H1 (cell line): ENCODE measurements around the gene XPO1. TPM values are rescaled to one million over a fixed set of nuclear protein-coding genes. Genes with fewer than 3 reads are reported as not detected.

Experiments used
- MAFK ChIP-seq: IDR thresholded peaks from 2 replicates; pipeline ENCODE4 v1.6.1; 2012; ENCODE audit warnings: low read depth, mild to moderate bottlenecking, improper control_type of control experiment, low read length
- polyA plus RNA-seq, 7 experiments: library from polyadenylated mRNA; depleted of rRNA in 3 of 7; stranded (reverse) in 5 of 7; unstranded in 2 of 7; fragments of >200 nt in 5 of 7; fragments of 200-250 nt in 2 of 7; gene quantifications; 1 replicate in 5 of 7; 2 replicates in 1 of 7; 4 replicates in 1 of 7; pipeline versions ENCODE4 v1.2.1 to v1.2.3, GENCODE V29; 2011 to 2013; ENCODE audit warnings: missing spikeins in 2 of 7, mixed read lengths in 2 of 7
- total RNA-seq: library from RNA; stranded (reverse); fragmentation: NEBNext Ultra II Directional; extraction: Animal tissue kit (Norgen Biotek cat#: 25700); gene quantifications from 2 replicates; pipeline ENCODE4 v1.2.1, GENCODE V29; 2021
- TF ChIP-seq, protein P1 (sequence below): IDR thresholded peaks from 2 replicates; pipeline ENCODE4 v1.6.1; 2012; ENCODE audit warnings: inconsistent platforms

Gene XPO1
- total and polyA plus RNA-seq, 2 of the 8 experiments (the other 6 are each of a cell fraction or from before 2014, with no cell fraction given): 110 to 296 TPM

DNA sequence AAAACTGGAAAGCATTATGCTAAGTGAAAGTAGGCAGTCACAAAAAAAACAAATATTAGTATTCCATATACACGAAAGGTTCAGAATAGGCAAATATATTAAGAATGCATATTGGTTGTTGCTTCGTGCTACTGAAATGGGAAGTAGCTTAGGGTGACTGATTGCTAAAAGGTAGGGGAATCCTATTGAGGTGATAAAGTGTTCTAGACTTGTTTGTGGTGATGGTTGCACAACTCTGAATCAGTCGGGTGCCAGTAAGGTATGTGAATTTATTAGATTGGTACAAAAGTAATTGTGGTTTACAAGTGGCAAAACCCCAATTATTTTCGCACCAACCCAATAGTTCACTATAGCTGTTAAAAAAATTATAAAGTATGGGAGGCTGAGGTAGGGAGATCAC lies 88.0 kb downstream of the XPO1 start (continued):
- no peak for TF ChIP-seq MAFK
- TF ChIP-seq, protein P1, sequence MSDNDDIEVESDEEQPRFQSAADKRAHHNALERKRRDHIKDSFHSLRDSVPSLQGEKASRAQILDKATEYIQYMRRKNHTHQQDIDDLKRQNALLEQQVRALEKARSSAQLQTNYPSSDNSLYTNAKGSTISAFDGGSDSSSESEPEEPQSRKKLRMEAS: no peak
- TF ChIP-seq, all 59 proteins: peak for 0
